KOPT-K1 (cell line): ENCODE results near the gene TUBD1.
"Not testable (repeated sequence)": the region's sequence is repeated elsewhere in the genome, so short reads cannot be mapped to it uniquely, and the experiment has no call there.

Source experiments
- H3K27ac ChIP-seq: fragments of 200-600 bp; sonication (generic); 2 replicates; pipeline ENCODE4 v1.5.1; 2016; ENCODE audit warnings: antibody characterized with exemption, mild to moderate bottlenecking, low read depth, low read length; ENCODE audit not compliant: poor library complexity, severe bottlenecking
- H3K36me3 ChIP-seq: fragments of 200-600 bp; sonication (generic); 2 replicates; pipeline ENCODE4 v1.5.1; 2017; ENCODE audit warnings: antibody characterized with exemption, mild to moderate bottlenecking, low read length, moderate library complexity; ENCODE audit not compliant: insufficient read depth
- H3K9me3 ChIP-seq: fragments of 200-600 bp; sonication (generic); 2 replicates; pipeline ENCODE4 v1.5.1; 2017; ENCODE audit warnings: antibody characterized with exemption, low read length, mild to moderate bottlenecking; ENCODE audit not compliant: insufficient read depth, poor library complexity, severe bottlenecking

The TUBD1 gene, protein sequence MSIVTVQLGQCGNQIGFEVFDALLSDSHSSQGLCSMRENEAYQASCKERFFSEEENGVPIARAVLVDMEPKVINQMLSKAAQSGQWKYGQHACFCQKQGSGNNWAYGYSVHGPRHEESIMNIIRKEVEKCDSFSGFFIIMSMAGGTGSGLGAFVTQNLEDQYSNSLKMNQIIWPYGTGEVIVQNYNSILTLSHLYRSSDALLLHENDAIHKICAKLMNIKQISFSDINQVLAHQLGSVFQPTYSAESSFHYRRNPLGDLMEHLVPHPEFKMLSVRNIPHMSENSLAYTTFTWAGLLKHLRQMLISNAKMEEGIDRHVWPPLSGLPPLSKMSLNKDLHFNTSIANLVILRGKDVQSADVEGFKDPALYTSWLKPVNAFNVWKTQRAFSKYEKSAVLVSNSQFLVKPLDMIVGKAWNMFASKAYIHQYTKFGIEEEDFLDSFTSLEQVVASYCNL

DNA sequence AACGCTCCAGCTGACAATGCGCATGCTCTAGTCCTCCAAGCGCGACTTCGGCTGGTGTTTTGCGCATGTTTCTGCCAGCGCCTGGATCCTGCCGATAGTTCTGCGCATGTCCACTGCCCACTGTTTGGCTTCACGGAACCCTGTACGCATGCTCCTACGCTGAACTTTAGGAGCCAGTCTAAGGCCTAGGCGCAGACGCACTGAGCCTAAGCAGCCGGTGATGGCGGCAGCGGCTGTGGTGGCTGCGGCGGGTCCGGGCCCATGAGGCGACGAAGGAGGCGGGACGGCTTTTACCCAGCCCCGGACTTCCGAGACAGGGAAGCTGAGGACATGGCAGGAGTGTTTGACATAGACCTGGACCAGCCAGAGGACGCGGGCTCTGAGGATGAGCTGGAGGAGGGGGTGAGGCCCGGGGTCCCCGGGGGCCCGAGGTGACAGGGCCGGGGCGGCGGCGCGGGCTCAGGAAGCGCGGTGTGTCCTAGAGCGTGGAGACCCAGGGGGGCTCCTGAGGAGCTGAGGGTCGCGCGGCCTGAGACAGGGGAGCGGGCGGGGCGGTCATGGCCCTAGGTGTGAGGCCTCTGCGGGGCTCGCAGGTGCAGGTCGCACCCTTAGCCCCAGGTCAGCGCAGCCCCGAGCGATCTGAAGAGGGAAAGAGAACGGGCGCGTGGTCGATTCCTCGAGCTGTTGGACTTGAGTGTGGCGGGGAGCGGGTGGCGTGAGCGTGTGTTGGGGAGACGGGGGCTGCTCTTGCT, at the start of gene TUBD1, which contains the start of gene RPS6KB1:
TSS of gene TUBD1 (minus strand) at position 20 of the 752 bp plus-strand sequence. CDS start 1,941 bp downstream, outside the sequence.
TSS of gene RPS6KB1 (plus strand) at position 198 of the 752 bp plus-strand sequence. CDS start at position 262, 64 bp downstream.
- peaks cover 34% of the 10 kb centered on the region for H3K36me3 ChIP-seq
- H3K27ac ChIP-seq, result peak within 1 kb of the TSS; percentile 80
- H3K9me3 ChIP-seq, result no peaks in the 10 kb centered on the region

DNA sequence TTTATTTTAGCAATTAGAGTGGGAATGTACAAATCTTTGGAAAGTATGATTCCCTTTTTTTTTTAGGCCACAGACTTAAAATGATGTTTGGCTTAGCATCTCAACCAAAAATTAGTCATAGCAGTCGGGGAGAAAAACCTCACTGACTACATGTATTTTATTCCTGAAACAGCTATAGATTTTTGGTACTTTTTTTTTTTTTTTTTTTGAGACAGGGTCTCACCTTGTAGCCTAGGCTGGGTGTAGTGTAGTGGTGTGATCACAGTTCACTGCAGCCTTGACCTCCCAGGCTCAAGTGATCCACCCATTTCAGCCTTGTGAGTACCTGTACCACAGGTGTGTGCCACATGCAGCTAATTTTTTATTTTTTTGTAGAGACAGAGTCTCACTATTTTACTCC, 48.4 kb upstream of the TUBD1 start:
- H3K27ac ChIP-seq, result no peak overlapping the region
- peaks cover 95% of the 10 kb centered on the region for H3K36me3 ChIP-seq
- H3K9me3 ChIP-seq, result no peaks in the 10 kb centered on the region

DNA sequence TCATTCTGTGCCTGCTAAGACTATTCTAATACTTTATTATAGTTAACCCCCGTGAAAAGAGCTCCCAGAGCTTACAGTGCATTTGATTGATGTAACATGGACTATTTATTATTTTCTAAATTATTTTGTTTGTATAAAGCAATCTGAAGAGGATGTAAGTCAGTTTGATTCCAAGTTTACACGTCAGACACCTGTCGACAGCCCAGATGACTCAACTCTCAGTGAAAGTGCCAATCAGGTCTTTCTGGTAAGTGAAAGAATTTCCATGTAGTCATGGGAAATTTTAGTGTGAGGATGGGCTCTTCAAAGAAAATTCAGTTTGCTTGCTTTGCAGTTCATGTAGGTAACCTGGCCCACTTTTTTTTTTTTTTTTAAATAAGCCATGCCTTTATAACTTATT, 48.0 kb upstream of the TUBD1 start:
- peaks cover 95% of the 10 kb centered on the region for H3K36me3 ChIP-seq

DNA sequence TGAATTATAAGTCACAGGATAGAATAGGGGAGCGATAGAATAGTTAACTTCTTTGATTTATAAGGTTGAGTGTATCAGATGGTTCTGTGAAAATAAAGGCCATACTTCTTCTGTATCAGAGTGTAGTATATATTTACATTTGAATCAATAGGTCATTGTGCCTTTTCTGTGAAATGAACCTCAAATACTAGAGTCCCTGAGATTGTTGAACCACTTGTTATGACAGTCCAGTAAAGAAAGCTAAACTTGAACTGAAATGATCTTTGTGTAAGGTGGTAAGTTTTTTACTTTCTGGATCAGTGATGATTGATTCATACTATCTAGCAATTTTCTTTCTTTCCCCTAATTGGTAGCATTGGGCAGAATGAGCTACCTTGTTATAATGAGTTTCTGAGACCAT, 40.6 kb upstream of the TUBD1 start:
- peaks cover 99% of the 10 kb centered on the region for H3K36me3 ChIP-seq
- H3K9me3 ChIP-seq, H3K27ac ChIP-seq: not testable (repeated sequence)

More for the DNA sequence above, 48.0 kb upstream of the TUBD1 start:
- not testable (repeated sequence) for H3K27ac ChIP-seq, H3K9me3 ChIP-seq

DNA sequence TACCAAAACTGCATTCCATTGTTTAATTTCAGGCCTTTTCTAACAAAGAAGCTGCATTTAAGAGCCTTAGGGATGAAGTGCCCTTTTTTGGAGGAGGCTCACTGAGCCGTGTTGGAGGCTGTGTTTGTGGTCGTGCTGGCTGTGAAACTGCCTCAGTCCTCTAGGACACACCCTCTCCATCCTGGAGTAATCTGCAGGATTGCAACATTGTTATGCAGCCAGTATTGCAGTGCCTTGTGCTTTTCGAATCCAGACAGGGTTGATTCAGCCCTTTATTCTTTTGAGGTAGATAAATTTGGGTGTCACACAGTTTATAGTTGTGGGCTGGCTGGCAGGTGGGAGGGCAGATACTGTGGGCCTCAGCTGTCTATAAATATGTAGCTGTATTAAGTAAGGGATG, 38.0 kb upstream of the TUBD1 start:
- peaks cover 99% of the 10 kb centered on the region for H3K36me3 ChIP-seq
- H3K27ac ChIP-seq, H3K9me3 ChIP-seq: not testable (repeated sequence)

DNA sequence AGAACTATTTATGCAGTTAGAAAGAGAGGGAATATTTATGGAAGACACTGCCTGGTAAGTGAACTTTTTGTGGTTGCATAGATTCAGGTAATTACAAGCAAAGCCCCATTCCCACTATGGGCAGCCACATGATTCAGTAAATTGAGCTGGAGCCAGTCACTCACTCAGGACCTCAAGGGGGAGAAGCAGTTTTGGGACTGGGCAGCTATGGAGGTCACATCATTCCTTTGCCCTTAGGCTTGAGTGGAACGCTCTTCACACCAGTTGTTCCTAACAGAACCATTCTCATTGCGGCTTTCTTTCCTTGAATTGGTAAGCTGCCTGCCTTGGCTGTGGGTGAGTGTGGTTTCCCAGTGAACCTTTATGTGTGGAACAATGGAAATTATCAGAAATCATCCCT, 37.4 kb upstream of the TUBD1 start:
- not testable (repeated sequence) for H3K27ac ChIP-seq, H3K9me3 ChIP-seq
- peaks cover 100% of the 10 kb centered on the region for H3K36me3 ChIP-seq

DNA sequence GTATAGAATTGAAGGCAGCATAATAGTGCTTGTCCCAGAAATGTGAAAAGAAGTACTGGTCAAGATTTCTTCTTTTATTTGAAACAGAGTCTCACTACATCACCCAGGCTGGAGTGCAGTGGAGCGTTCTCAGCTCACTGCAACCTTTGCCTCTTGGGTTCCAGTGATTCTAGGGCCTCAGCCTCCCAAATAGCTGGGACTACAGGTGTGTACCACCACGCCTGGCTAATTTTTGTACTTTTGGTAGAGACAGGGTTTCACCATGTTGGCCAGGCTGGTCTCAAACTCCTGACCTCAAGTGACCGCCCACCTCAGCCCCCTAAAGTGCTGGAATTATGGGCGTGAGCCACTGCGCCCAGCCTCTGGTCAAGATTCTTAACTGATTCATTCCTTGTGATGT, 27.9 kb upstream of the TUBD1 start:
- not testable (repeated sequence) for H3K27ac ChIP-seq, H3K9me3 ChIP-seq
- peaks cover 97% of the 10 kb centered on the region for H3K36me3 ChIP-seq

DNA sequence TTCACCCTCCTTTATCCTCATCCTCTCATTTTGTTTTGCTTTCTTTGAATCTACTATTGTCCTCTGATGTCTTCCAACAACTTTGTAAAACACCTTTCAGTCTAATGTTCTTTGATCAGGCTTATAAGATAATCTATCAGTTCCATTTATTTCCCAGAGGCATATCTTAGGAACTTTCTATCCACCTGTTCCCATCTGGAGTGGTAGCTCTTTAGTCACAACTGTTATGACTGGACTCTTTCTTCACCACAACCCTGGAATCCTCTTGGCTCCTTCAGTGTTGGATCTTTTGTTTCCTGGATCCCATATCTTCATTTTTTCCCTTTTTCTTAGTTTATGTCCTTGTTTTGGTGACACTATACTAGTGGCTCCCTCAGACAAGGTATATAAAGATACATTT, 23.7 kb upstream of the TUBD1 start:
- Histone ChIP-seq H3K9me3 (no peaks in the 10 kb centered on the region), H3K27ac (no peak overlapping the region), H3K36me3 (peaks cover 97% of the 10 kb centered on the region)

DNA sequence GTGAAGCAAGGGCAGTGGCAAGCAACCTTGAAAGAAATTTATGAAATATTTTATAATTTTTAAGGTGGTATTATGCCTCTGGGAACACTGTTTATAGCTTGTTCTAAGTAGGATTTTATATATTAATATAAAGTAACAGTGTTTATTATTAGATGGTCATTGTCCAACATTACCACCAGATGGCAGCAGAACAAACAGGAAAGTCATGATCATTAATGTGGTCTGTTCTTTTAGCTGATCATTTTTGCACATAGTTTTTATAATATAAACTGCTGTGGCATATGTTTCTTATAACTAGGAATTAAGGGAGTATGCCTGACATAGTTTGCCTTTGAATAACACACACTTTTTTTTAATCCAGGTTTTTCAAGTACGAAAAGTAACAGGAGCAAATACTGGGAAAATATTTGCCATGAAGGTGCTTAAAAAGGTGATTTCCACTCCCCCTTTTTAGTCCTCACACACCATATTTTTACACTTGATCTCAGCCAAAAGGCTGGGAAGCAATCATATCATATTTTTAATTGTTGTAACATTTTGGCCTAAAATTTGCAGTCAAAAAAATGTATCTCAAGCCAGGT, 21.6 kb upstream of the TUBD1 start:
- H3K27ac ChIP-seq, result no peak overlapping the region
- H3K9me3 ChIP-seq, result no peaks in the 10 kb centered on the region
- peaks cover 92% of the 10 kb centered on the region for H3K36me3 ChIP-seq

DNA sequence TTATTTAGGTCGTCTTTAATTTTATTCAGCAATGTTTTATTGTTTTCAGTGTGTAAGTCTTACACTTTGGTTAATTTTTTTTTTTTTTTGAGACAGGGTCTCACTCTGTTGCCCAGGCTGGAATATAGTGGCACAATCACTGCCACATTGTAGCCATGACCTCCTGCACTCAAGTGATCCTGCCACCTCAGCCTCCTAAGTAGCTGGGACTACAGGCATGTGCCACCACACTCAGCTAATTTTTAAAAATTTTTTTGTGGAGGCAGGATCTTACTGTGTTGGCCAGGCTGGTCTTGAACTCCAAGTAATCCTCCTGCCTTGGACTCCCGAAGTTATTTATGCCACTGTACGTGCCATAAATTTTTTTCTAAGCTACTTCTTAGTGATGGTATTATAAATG, 14.7 kb upstream of the TUBD1 start:
- Histone ChIP-seq H3K27ac (no peak overlapping the region), H3K9me3 (no peaks in the 10 kb centered on the region), H3K36me3 (peaks cover 58% of the 10 kb centered on the region)

DNA sequence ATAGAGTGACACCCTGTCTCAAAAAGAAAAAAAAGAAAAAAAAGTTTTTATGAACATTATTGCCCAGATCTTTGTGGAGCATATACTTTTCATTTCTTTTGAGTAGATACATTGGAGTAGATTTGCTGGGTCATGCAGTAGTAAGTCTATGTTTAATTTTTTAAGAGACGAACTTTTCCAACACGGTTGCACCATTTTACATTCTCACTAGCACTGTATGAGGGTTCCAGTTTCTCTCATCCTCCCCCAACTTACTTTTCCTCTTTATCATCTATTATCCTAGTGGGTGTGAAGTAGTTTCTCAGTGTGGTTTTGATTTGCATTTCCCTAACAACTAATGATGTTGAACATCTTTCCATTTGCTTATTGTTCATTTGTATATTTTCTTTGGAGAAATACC, 10.7 kb upstream of the TUBD1 start:
- H3K9me3 ChIP-seq, result no peaks in the 10 kb centered on the region
- peaks cover 54% of the 10 kb centered on the region for H3K36me3 ChIP-seq
- H3K27ac ChIP-seq, result no peak overlapping the region

DNA sequence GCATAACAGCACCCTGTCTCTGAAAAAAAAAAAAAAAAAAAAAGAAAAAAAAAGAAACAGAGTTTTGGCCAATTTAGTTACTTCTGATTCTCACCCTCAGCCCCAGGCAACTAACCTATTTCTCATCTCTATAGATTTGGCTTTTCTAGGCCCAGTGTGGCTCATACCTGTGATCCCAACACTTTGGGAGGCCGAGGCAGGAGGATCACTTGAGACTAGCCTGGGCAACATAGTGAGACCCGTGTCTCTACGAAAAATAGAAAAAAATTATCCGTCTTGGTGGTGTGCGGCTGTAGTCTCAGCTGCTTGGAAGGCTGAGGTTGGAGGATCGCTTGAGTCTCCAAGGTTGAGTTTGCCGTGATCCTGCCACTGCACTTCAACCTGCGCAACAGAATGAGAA, 8.9 kb upstream of the TUBD1 start:
- Histone ChIP-seq H3K27ac (no peak overlapping the region), H3K9me3 (no peaks in the 10 kb centered on the region), H3K36me3 (peaks cover 43% of the 10 kb centered on the region)

DNA sequence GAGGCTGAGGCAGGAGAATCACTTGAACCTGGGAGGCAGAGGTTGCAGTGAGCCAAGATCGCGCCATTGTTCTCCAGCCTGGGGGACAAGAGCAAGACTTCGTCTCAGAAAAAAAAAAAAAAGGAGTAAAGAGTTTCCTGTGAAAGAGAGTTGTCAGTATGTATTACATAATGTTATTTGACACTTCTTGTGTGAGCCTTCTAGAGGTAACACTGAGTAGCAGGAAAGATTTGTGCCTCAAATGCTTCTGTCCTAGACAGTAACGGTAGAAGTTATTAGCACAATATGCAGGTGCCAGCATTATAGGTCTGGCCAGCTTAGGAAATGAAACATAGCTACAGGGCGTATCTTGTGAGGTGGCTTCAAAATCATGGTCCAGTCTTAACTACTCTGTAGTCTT, 6.4 kb upstream of the TUBD1 start:
- peaks cover 41% of the 10 kb centered on the region for H3K36me3 ChIP-seq
- no peak overlapping the region for H3K27ac ChIP-seq
- no peaks in the 10 kb centered on the region for H3K9me3 ChIP-seq

DNA sequence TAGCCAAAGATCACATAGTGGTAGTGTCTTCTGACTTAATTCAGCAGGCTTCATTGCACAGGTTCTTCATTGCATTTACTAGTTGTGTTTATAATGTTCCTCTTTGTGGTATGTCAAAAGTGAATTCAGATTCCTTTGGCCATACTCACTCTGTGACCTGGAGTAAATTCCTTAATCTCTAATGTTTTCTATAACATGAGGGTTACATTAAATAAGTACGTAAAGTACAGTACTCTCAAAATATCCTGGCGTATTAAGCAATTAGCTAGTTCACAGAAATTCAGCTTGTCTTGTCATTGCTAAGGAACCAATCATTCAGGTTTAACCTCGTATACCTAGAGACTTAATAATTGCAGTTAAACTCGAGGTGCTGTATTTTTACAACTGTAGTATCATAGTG, 4.3 kb upstream of the TUBD1 start:
- Histone ChIP-seq H3K27ac (no peak overlapping the region), H3K9me3 (no peaks in the 10 kb centered on the region), H3K36me3 (peaks cover 41% of the 10 kb centered on the region)

DNA sequence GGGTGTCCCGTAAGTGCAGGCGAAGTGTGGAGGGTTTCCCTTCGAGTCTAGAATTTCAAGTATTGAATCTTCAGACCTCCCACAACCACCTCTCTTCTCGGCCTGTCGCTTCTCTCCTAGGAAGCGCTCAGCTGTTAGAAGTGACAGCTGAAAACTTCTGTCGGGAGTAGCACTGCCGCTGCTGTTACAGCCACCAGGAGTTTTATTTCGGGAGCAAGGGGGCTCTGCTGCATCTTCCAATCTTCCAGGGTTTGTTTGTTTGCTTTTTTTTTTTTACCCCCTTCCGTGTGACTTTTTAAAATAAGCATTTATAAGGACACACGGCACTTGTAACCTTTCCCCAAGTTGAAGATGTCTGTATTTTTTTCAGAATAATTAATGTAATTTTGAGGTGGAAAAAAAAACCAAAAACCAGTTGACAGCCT, 945 bp upstream of the TUBD1 start:
- no peaks in the 10 kb centered on the region for H3K9me3 ChIP-seq
- peak overlapping the region; percentile 80 for H3K27ac ChIP-seq
- H3K36me3 ChIP-seq, result peaks cover 29% of the 10 kb centered on the region
